Jurkat, Clone E6-1 (cell line): ENCODE measurements around the gene SHISAL2A.
A peak's percentile ranks its signal among the peaks of the same experiment; 100 is the strongest.

Experiments
- DNase-seq: peaks from one replicate; pipeline ENCODE4 v3.0.0-alpha.2; 2011; ENCODE audit warnings: low read depth, low spot score
- H3K4me3 ChIP-seq: 2 replicates; pipeline ENCODE4 v1.5.1; 2011; ENCODE audit warnings: mild to moderate bottlenecking, low read length, control low read depth, moderate library complexity

Gene SHISAL2A

GRCh38 chr1:52653207-52653849 lies 20.4 kb downstream of the SHISAL2A start:
- no peak overlapping the region for H3K4me3 ChIP-seq
- no peak for DNase-seq

GRCh38 chr1:52654063-52654462 lies 21.1 kb downstream of the SHISAL2A start:
- H3K4me3 ChIP-seq: no peak overlapping the region
- DNase-seq: no peak

GRCh38 chr1:52657702-52658101 lies 24.7 kb downstream of the SHISAL2A start:
- H3K4me3 ChIP-seq: no peak overlapping the region
- DNase-seq: no peak

- H3K4me3 ChIP-seq: no peak overlapping the region
- no peak for DNase-seq
These were observed 25.8 kb downstream of the SHISAL2A start for GRCh38 chr1:52658795-52659194.

GRCh38 chr1:52659356-52659755 lies 26.4 kb downstream of the SHISAL2A start:
- DNase-seq: no peak
- no peak overlapping the region for H3K4me3 ChIP-seq

GRCh38 chr1:52659851-52660596 lies 27.1 kb downstream of the SHISAL2A start:
- no peak overlapping the region for H3K4me3 ChIP-seq
- DNase-seq: no peak

- H3K4me3 ChIP-seq: no peak overlapping the region
- DNase-seq: no peak
These were observed 27.8 kb downstream of the SHISAL2A start for GRCh38 chr1:52660807-52661206.

- no peak for DNase-seq
- no peak overlapping the region for H3K4me3 ChIP-seq
These were observed 29.8 kb downstream of the SHISAL2A start for GRCh38 chr1:52662645-52663313.

GRCh38 chr1:52663716-52664115 lies 30.7 kb downstream of the SHISAL2A start:
- no peak for DNase-seq
- H3K4me3 ChIP-seq: no peak overlapping the region

GRCh38 chr1:52665006-52665941 lies 32.3 kb downstream of the SHISAL2A start:
- no peak for DNase-seq
- no peak overlapping the region for H3K4me3 ChIP-seq

- DNase-seq: no peak
- no peak overlapping the region for H3K4me3 ChIP-seq
These were observed 34.3 kb downstream of the SHISAL2A start for GRCh38 chr1:52667290-52667689.

GRCh38 chr1:52667984-52668383 lies 35.0 kb downstream of the SHISAL2A start:
- no peak for DNase-seq
- H3K4me3 ChIP-seq: no peak overlapping the region

GRCh38 chr1:52668711-52669110 lies 35.7 kb downstream of the SHISAL2A start:
- no peak overlapping the region for H3K4me3 ChIP-seq
- DNase-seq: no peak

GRCh38 chr1:52669696-52670095 lies 36.7 kb downstream of the SHISAL2A start:
- no peak for DNase-seq
- H3K4me3 ChIP-seq: no peak overlapping the region

- no peak for DNase-seq
These were observed 37.6 kb downstream of the SHISAL2A start for GRCh38 chr1:52670604-52671003.

GRCh38 chr1:52672946-52673345 lies 40.0 kb downstream of the SHISAL2A start:
- H3K4me3 ChIP-seq: no peak overlapping the region
- DNase-seq: no peak

More at GRCh38 chr1:52670604-52671003, 37.6 kb downstream of the SHISAL2A start:
- no peak overlapping the region for H3K4me3 ChIP-seq

GRCh38 chr1:52673513-52673912 lies 40.5 kb downstream of the SHISAL2A start:
- H3K4me3 ChIP-seq: no peak overlapping the region
- DNase-seq: no peak

GRCh38 chr1:52674497-52675384 lies 41.8 kb downstream of the SHISAL2A start:
- no peak overlapping the region for H3K4me3 ChIP-seq
- DNase-seq: peak; percentile 57
